Measurements from ENCODE around the gene MPIG6B. TPM values are rescaled to one million over a fixed set of nuclear protein-coding genes. Genes with fewer than 3 reads are reported as not detected.

MPIG6B gene, protein sequence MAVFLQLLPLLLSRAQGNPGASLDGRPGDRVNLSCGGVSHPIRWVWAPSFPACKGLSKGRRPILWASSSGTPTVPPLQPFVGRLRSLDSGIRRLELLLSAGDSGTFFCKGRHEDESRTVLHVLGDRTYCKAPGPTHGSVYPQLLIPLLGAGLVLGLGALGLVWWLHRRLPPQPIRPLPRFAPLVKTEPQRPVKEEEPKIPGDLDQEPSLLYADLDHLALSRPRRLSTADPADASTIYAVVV
- 0.33 TPM for total RNA-seq

DNA sequence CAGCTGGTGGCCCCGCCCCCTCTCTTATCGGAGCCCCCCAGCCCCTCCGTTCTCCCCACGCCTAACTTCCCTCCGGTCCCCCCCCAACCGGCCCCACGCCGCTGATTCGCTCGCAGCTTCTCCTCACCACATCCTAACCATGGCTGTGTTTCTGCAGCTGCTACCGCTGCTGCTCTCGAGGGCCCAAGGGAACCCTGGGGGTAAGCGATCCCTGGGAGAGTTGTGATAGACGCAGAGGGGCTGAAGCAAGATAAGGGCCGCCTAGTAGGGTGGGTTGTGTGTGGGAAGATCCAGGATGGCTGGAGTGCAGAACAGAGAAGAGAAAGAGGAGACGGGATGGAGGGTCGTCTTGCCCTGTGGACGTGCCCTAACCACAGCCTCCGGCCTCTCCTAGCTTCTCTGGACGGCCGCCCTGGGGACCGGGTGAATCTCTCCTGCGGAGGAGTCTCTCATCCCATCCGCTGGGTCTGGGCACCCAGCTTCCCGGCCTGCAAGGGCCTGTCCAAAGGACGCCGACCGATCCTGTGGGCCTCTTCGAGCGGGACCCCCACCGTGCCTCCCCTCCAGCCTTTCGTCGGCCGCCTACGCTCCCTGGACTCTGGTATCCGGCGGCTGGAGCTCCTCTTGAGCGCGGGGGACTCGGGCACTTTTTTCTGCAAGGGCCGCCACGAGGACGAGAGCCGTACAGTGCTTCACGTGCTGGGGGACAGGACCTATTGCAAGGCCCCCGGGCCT, at the start of gene MPIG6B:
MPIG6B (plus strand) TSS at position 129 of the 735 bp plus-strand sequence; CDS start at position 140, 11 bp downstream.
- no peak for DNase-seq (ENCODE audit: low spot score)
- no peak for ATAC-seq

DNA sequence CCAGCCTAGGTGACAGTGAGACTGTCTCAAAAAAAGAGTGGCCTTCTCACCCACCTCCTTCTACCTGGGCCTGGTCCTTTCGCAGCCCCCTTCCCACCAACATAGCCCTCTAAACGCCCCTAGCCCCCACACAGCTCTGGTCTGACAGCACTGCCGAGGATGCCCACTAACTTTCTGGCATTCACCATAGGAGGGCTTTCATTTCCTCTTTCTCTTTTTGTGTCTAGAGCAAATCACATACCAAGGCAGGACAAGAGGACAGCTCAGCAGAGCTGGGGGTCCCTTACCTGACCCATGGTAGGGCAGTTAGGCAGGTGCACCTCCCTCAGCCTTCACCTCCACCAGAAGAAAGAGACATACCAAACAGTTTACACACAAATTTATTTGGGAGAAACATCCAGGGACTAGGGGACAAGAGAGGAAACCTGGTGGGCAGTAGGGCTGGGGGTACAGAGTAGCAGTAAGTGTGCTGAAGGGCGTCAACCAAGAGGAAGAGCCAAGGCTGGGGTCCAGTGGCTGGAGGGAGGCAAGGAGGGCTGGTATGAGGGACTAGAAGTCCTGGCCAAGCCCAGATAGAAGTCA, 46.8 kb upstream of the MPIG6B start:
- no peak for DNase-seq (ENCODE audit: low spot score)
- no peak for ATAC-seq

DNA sequence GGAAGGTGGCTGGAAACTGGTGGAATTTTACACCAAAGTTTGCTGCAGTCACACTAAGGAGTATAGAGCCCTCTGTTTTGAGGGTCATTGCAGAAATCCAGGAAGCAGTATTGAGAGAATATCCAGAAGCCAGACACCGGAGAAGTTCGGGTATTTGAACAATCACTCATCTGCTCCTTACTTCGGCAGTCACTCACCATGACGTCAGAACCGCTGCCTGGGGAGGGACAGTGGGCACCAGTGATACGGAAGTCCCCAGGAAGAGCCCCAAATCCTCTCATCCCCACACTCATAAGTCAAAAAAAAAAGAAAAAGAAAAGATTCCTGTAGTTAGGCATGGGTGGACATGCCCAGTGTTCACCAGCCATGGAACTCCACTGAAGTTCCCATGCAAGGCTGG, 46.3 kb upstream of the MPIG6B start:
- DNase-seq (ENCODE audit: low spot score) (no peak), ATAC-seq (no peak)

DNA sequence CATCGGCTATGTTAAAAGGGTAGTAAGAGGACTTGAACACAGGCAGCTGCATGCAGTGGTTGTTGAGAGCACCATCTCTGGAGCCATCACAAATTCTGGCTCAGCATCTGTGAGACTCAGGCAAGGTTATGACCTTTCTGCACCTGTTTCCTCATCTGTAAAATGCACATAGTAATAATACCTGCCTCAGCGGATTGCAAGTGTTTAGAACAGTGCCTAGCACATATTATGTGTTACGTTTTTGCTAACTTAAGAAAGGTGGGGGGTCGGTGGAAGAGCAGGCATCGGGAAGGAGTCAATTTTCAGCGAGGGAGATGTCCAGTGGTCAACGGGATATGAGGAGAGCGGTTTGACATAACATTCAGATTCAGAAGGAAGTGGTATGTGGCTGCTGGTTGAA, 45.2 kb upstream of the MPIG6B start:
- DNase-seq (ENCODE audit: low spot score) (no peak), ATAC-seq (no peak)

DNA sequence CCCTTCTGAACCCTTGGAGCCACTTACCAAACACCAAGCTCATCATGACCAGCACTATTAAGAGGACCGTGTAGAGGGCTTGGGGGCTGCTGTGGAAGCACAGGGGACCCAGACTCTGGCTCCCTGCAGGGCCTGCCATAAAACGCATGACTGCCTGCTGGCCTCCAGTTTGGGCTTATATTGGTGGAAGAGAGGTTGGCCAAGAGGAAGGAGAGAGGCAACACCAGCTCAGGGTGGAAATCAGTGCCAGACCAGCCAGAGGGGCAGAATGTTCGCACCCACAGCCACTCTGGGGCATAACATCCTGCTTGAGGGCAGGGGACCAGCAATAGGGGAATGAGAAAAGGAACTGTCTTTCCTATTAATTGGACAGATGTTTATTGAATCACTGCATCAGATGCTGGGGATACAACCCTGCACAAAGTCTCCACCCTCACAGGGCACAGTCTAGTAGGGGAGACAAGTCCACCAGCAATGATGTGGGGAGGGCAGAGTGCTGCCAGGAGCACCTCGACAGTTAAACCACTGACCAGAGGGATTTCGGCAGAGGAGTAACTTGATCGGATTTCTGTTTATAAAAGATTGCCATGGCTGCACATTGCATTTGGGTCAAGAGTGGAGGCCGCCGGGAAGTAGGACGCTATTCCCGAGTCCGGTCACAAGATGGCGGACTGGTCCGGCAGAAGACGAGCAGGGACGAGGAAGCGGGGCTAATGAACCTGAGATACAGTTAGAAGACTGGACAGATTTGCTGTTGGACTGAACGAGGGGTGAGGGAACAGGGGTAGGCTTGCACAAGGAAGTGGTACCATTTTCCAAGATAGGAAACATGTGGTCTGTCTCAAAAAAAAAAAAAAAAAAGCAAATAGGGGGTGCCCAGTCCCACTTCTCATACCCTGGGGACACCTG, 42.7 kb upstream of the MPIG6B start, which contains the start of gene LY6G5C:
LY6G5C (minus strand) TSS at position 842 of the 909 bp plus-strand sequence; CDS start at position 148, 694 bp downstream.
- peak; percentile 80 for DNase-seq (ENCODE audit: low spot score)
- peak; percentile 87 for ATAC-seq

DNA sequence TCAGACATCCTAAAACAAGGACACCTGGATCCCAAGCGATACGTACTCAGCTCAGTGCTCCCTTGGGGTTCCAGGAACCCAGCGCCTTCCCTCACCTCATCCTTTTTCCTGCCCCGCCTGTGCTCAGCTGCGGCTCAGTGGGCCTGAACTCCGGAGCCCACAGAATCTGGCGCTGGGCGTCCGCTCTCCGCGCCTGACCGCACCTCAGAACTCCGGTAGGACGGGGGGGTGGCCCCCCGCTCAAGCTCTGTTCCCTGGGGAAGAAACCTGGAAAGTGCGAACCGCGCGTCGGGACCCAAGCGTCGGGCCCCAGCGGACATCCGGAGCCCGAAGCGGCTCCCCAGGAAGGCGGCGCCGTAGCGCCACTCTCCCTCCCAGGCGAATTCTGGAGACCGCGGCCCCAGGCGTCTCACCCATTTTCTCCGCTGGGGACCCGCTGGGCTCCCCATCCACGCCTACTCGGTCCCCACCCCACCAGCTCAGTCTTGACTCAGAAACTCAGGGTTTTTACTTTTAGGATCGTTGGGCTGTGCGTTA, 42.0 kb upstream of the MPIG6B start:
- DNase-seq (ENCODE audit: low spot score) (no peak), ATAC-seq (peak; percentile 55)

DNA sequence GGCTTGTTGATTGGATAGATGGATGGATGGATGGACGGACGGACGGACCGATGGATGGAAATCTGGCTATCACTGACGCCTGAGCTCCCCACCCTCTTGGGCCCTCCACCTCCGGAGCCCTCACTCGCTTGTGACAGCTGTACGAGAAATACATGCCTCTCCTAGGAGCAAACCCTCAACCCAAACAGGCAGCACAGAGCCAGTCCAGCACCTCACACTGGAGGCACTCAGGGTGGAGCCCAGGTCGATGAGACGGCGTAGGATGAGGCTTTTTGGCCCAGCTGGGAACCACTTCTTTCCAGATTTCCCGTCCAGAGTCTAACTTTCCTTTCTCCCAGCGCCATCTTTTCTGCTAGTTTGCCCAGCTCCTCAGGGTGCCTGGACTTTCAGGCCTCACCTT, 39.6 kb upstream of the MPIG6B start:
- DNase-seq (ENCODE audit: low spot score) (no peak), ATAC-seq (no peak)

DNA sequence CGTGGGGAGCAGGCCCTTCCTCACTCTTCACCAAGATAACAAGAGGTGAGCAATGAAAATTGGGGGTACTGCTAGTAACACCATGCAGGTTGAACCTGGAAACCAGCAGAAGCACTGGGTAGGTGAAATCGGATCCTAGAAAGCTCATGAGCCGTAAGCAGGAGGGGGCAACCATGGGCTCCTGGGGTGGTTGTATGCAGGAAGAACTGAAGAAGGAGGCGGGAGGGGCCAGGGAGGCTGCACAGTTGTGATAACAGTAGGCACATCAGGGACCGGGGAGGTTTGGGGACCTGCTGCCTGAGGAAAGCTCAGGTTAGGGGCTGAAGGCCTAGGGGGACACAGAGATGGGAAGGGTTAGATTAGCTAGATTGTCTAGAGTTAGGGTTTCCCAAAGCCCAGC, 36.7 kb upstream of the MPIG6B start:
- DNase-seq (ENCODE audit: low spot score) (no peak), ATAC-seq (no peak)

DNA sequence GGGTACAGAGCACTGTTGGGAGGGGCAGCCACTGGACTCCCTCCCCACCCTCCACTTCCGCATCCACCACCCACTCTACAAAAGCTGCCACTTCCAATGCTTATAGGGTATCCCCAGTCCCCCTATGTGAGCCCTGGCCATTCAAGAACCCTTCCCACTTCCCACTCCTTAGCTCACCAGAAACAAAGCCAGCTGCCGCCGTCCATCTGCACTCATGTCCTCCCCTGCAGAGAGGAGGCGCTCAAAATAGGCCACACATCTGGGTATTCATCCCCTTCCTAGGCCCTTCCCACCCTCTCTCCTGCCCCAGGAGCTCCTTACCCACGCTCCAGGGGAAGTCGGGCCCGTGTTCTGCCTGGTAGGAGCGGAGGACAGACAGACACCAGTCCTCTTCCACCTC, 35.9 kb upstream of the MPIG6B start:
- ATAC-seq, result no peak
- no peak for DNase-seq (ENCODE audit: low spot score)

DNA sequence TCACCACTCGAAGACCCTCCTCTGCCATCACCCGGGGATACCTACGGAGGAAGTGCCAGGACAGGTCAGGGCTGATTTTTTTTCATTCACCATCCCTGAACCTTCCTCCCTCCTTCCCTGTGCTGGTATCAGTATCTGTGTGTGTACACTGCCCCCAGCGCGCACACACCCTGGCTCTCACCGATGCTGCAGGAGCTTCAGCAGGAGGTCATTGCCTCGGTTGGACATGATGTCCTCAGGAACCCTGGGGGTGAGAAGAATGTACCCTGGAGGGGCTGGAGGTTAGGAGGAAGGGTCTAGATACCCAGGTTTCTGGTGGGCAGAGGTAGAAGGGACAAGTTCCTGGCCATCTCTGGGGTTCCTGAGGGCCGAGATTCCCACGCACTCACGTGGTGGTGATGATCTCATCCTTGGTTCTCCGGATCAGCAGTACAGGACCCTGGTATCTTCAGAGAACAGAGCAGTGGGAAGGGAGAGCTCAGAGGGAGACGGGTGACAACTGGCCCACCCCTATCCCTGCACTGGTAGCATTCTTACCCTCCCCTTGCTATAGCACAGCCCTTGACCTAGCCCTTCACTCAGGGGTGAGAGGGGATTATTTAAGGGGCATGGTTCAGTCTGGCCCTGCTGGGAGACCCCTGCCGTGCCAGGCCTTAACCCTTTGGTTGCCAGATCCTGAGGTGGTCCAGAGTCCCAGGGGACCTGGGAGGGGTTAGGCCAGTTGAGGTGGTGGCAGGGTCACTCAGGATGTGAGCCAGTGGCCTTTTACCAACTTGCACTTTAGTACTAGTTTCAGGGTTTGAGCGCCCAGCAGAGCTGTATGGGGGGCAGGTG, 35.1 kb upstream of the MPIG6B start:
- ATAC-seq, result no peak
- DNase-seq (ENCODE audit: low spot score), result no peak

DNA sequence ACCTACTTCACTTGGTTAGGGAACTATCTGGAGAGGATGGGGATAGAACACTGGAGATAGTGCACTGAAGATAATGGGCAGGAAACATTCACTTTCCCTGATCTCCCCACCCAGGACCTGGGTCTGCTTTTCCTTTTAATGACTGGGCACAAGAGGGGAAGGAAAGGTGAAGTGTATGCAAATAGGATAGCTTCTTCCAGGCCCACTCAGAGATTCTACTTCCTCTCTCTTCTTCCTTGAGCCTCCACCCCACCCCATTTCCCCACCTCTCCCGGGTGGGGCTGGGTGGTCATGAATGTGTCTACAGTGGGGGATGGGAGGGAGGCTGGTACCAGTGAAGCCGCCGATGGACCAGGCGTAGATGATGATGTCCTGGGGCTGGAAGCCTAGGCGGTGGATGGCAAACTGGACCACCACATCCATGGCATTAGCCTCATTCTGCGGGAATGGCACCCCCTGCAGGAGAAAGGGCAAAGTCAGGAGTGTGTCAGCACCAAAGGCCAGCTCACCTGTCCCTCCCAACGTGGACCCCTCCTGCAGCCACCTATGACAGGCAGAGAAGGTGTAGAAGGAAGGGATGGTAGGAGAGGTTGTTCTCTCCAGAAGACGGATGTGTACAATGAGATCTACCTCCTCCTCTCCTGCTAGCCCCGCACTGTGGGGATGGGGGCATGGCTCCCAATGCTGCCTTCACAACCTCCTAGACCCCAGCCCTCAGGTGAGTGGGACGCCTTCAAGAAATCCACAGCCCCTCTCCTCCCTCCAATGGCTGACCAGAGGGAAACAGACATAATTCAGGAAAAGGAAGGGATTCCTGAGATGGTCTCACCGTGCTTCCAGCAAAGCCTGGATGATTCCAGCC, 33.7 kb upstream of the MPIG6B start:
- DNase-seq (ENCODE audit: low spot score), result no peak
- ATAC-seq, result peak; percentile 20

DNA sequence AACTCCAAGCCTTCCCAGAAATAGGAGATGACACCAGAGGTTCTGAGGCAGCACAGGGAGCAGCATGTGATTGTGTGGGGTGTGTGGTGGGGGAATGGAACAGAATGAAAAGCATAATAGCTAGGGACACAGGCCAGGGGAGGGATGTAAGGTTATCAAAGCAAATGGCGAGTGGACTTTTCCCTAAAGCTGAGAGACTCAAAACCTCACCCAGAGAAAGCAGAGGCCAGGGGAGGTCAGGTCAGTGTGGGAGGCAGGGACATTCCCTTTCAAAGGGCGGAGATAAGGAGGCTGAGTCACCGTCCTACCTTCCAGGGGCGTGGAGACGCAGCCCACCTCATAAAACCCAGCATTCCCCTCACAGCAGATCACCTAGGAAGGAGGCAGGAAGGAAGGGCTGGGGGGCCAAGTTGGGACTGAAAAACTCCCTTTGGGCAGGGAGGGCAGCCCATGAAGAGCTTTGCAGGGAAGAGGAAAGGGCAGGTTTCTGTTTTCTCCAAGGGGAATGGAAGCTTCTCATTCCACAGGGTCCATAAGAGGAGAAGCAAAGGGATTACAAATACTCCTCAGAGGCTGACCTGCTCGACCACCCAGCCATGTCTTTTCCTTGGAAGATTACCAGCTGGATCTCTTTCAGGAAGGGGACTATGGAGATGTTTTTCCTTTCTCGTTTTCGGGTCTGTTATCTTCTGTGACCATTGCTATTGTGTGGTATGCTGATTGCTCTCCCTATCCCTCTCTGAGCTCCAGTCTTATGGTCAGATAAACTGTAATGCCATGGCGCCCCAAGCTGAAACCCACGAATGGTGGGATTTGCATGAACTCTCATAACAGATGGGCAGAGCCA, 32.7 kb upstream of the MPIG6B start:
- DNase-seq (ENCODE audit: low spot score), result no peak
- ATAC-seq, result no peak

DNA sequence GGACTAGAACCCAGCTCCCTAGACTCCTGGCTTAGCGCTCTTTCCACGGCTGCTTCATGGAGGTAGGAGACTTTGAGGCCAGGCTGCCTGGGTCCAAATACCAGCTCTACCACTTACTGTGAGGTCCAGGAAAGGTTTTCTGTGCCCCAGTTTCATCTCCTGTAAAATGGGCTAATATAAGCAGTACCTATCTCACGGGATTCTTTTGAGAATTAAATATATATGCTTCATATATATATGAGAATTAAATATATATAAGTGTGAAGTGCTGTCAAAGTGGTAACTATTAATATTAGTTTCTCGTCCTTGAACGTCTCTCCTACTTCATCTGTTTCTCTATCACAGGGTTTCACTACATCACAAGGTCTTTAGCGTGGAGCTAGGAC, 32.1 kb upstream of the MPIG6B start:
- DNase-seq (ENCODE audit: low spot score), result no peak

DNA sequence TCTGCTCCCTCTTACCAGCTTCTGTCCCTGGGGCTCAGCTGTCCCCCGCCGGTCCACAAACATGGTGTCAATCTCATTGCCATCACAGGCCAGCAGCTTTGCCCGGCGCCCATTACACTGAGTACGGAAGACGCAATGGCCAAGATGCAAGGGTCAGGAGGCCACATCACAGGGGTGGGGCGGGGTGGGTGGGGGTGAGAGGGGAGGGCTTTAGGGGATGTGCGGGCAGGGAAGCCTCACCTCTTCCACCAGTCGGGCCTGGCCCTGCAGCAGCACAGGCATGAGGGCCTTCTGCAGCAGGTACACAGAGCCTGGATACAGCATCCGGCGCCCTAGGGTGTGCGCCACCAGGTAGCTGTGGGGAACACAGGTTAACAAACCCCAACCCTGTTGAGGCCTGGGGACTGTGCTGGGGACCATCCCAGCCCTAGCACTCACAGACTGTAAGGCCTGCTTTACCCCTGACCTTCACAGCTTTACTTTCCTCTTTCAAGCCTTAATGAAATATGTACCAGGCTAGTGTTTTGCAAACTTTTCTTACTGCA, 31.5 kb upstream of the MPIG6B start:
- ATAC-seq (no peak), DNase-seq (ENCODE audit: low spot score) (no peak)

More for the DNA sequence above, 32.1 kb upstream of the MPIG6B start:
- no peak for ATAC-seq

DNA sequence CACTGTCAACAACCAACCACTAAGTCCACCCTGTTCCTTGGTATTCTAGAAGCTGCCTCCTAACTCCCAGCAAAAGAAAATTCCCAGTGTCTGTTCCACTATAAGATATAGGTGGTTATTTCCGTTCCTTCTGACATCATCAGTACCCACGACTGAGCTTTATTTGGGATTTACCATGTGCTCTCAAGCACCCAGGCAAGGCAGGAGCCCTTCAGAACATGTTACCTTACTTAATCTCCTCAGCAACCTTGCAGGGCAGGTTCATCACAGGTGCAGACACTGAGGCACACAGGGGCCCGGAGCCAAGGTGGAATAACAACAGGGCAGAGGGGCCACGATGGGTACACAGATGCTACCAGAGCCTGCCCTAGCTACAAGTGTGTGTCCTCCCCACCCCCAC, 30.8 kb upstream of the MPIG6B start:
- DNase-seq (ENCODE audit: low spot score) (no peak), ATAC-seq (no peak)

DNA sequence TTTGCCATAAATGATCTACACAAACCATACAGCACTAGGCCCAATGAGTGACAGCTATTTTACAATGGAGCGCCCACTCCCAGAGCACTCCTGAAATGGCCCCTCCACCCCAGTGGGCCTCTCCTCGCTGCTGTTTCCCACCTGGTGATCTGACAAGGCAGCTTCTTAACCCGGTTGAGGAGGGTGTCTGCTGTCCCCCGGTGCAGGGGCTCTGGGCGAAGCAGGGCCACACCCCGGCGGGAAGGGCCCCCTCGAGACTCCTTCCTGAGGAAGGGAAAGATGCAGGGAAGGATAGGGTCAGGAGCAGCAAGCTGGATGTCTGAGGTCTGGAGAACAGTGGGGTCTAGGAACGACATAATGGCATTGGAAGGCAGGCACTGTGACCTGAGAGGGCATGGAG, 30.3 kb upstream of the MPIG6B start:
- ATAC-seq (no peak), DNase-seq (ENCODE audit: low spot score) (no peak)

DNA sequence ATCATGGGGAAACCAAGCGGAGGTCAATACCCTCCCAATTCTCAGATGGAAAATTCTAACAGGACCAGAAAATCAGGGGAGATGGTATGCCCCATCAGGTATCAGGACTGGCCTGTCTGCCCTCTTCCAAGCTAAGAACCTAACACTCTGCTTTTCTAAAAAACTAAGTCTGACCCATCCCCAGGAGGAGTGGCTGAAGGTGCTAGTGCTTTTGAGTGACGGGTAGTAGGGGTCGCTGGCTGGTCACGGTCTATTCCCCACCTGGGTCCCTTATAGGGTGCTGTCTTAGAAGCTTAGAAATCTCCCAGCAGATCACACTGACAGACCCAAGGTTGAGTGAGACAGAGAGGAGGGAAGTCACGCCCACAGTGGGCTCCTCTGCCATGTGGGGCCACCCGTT, 29.6 kb upstream of the MPIG6B start:
- DNase-seq (ENCODE audit: low spot score) (no peak), ATAC-seq (no peak)

DNA sequence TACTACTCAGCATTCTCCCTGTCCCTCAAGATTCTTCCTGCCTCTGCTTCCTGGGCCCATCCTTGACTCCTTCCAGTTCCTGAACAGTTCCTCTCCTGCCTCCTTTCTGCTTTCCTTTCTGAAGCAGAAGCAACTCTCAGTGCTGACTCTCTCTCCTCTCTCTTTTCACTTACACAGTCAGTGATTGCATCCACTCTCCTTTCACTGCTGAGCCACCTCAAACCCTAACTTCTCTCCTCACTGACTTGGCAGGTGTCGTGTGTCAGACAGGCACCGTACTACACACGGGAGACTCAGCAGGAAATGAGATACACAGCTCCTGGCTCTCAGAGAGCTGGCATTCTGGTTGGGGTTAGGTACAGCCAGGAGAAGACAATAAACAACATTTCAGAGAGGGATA, 25.6 kb upstream of the MPIG6B start:
- no peak for DNase-seq (ENCODE audit: low spot score)
- ATAC-seq, result no peak
